SW480 (cell line): Measurements from ENCODE around the gene RABGGTB.
"Not testable (repeated sequence)": the region's sequence is repeated elsewhere in the genome, so short reads cannot be mapped to it uniquely, and the experiment has no call there.

Experiments
- DNase-seq: peaks from one replicate; pipeline ENCODE4 v3.0.0-alpha.2; 2016; ENCODE audit warnings: low spot score

The RABGGTB gene

DNA sequence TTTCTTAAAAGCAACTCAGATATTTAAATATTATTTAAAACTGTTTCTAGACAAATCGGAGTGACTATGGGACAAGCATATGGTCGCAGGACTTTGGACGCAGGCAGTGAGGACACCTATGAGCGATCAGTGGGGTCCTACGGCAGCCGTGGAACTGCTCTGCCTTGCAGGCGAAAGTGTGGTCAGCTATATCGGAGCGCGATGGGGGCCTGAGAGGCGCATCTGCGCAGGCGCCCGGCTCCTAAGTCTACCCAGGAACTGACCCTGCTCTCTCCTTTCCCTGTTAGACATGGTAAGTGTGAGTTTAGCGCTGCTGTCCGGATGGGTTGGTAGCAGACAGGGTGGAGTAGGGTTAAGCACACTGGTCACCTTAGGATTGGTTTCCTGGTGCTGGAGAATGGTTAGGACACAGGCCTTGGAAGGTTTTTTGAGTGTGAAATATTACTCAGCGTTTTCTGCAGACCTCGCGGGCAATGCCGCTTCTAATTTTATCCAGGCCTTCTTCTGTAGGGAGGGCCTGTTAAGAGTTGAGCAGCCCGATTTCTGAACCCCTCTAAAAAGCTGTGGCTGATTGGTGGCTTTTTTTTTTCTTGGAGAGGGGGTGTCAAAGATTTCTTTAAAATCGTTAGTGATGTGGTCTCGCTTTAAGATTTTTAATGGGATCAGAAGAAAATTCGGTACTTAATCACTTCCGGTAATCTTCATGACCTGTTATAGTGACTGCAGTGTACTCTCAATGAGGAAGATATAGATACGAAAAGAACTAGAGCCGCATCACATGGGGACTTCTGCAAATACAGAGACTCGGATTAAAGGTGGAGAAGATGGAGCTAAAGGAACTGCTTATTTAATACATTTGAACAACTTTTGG lies at the start of gene RABGGTB:
TSS of gene RABGGTB (plus strand) at position 274 of the 871 bp plus-strand sequence. CDS start at position 290, 16 bp downstream.
- peak; percentile 94 for DNase-seq

DNA sequence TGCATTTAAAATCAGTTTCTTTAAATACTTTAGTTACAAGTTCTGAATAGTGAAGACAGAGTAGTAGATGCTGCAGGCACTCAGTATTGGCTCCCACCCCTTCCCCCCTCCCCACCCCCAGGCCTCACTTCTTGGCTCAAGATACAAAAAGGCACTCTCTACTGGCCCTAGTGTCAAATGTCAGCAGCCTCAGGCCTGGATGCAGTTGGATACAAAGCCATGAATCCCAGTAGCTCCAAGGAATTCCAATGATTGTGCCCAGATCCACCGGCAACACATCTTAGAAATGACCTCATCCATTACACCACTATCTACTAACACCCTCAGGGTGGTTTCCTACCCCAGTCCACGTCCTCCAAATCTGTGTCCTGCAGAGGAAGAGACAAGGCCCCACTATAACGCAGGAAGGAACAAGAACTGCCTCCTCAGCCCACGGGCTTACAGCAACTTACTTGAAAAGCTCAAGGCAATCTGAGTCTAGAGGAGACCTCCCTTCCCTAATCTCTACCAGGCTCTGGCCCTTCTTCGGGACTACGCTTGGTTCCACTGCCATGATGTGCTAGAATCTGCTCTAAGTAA lies 43.9 kb upstream of the RABGGTB start:
- DNase-seq, result no peak

DNA sequence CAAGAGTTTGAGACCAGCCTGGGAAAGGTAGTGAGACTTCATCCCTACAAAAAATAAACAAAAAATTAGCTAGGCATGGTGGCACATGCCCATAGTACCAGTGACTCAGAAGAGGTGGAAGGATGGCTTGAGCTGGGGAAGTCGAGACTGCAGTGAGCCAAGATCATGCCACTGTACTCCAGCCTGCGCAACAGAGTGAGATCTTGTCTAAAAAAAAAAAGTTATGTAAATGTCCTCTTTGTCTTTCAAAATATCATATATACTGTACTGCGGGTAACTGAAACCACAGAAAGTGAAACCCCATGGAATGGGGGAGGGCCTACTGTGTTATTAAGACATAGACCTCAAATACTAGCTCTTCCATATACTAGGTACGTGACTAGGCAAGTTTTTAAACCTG lies 40.8 kb upstream of the RABGGTB start:
- no peak for DNase-seq

- DNase-seq, result not testable (repeated sequence)
These were observed 28.8 kb upstream of the RABGGTB start for GRCh38 chr1:75757210-75757609.

DNA sequence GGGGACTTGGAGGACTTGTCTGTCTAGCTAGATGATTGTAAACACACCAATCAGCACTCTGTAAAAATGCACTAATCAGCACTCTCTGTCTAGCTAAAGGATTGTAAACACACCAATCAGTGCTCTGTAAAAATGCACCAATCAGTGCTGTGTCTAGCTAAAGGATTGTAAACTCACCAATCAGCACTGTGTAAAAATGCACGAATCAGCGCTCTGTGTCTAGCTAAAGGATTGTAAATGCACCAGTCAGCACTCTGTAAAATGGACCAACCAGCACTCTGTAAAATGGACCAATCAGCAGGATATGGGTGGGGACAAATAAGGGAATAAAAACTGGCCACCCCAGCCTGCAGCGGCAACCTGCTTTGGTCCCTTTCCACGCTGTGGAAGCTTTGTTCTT lies 27.5 kb upstream of the RABGGTB start:
- DNase-seq, result not testable (repeated sequence)

DNA sequence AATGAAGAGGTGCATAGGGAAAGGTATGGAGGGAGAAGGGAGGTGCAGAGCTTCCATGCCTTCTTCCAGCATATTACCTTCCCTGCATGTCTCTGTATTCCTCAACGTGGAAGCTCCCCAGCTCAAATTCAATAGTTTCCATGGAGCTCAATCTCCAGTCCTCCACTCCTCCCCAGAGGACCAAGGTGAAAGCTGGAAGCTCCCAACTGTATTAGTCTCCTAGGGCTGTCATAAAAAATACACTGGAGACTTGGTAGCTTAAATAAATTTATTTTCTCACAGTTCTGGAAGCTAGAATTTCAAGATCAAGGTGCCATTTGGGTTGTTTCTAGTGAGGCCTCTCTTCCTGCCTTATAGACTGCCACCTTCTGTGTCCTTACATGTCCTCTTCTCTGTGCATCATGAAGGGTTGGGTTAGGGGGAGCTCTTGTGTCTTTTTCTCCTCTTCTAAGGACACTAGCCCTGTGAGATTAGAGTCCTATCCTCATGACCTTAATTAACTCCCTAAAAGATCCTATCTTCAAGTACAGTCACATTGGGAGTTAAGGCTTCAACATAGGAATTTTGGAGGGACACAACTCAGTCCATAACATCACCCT lies 21.9 kb upstream of the RABGGTB start:
- DNase-seq, result no peak

DNA sequence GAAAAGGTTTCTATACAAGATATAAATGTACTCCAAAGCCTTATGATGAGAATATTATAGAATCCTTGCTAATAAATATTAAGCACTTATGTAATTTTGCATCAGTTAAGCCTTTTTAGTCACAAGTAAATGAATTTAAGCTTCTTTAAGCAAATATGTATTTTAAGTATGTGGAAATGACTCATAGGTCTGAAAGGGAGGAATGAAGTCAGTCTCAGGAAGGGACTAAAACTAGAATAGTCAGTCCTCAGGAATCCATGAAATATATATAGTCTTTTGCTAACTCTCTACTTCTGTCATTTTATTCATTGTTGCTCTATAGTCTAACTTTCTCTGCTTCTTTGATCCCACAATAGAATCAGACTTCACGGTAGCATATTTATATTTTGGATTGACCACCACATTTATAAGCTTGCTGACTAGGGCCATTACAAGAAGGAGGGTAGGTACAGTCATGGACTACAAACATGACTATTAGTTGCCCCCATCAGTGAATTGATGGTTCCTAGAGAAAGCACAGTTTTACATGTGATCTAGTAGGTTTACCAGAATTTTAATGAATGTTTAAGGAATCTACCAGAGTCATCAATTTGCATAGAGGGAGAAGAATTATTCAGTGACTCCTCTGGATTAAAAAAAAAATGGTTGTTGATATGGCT lies 20.2 kb upstream of the RABGGTB start:
- DNase-seq, result no peak

DNA sequence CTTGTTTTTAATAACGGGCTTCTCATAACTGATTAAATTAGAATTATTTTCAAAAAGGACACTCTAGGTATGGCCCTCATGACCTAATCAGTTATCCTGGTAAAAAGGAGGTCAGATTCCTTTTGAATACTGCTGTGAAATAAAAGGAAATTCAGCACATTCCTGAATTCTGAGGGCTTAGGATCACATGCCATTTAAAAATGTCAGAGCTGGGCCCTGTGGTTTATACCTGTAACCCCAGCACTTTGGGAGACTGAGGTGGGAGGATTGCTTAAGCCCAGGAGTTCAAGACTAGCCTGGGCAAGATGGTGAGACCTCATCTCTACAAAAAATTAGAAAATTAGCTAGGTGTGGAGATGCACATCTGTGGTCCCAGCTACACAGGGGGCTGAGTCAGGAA lies 18.0 kb upstream of the RABGGTB start:
- DNase-seq, result no peak

- DNase-seq, result no peak
These were observed 15.3 kb upstream of the RABGGTB start for GRCh38 chr1:75770761-75771160.

- no peak for DNase-seq
These were observed 14.1 kb upstream of the RABGGTB start for GRCh38 chr1:75771978-75772377.

GRCh38 chr1:75777812-75778211 lies 8.2 kb upstream of the RABGGTB start:
- DNase-seq, result not testable (repeated sequence)

DNA sequence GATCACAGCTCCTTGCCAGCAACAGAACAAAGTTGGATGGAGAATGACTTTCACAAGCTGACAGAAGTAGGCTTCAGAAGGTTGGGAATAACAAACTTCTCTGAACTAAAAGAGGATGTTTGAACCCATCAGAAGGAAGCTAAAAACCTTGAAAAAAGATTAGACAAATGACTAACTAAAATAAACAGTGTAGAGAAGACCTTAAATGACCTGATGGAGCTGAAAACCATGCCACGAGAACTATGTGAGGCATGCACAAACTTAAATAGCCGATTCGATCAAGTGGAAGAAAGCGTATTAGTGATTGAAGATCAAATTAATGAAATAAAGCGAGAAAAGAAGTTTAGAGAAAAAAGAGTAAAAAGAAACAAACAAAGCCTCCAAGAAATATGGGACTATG lies 7.4 kb upstream of the RABGGTB start:
- DNase-seq, result not testable (repeated sequence)

DNA sequence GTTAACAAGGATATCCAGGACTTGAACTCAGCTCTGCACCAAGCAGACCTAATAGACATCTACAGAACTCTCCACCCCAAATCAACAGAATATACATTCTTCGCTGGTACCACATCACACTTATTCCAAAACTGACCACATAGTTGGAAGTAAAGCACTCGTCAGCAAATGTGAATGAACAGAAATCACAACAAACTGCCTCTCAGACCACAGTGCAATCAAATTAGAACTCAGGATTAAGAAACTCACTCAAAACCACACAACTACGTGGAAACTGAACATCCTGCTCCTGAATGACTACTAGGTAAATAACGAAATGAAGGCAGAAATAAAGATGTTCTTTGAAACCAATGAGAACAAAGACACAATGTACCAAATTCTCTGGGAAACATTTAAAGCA lies 5.9 kb upstream of the RABGGTB start:
- DNase-seq, result not testable (repeated sequence)

GRCh38 chr1:75783920-75784319 lies 2.1 kb upstream of the RABGGTB start:
- DNase-seq, result not testable (repeated sequence)

DNA sequence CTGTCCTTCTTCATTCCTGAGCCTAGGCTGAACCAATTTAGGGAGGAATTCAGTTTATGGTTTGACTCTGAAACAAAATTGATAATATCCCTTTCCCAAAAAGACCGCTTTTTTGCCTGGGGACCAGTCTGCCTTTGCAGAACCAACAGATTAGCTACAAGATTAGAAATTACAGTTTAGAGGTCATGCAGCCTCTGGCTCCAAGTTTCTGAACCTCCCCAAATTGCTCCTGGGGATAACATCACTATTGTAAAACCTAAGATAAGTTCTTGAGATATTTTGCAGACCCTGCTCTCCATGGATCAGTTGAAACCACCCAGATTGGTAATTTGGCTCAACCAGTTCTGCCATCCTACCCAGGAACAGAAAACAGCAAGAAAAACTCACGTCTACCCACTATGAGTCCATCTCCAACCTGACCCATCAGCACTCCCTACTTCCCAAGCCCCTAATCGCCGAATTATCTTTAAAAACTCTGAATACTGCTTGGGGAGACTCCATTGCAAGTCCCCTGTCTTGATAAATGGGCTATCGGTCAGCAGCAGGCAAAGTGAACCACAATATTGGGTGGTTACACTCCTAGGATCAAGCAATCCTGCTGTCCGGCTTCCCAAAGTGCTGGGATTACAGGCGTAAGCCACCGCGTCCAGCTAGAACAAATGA lies 605 bp upstream of the RABGGTB start:
- DNase-seq, result no peak

- no peak for DNase-seq
These were observed 941 bp downstream of the RABGGTB start for GRCh38 chr1:75786901-75787493.

GRCh38 chr1:75787524-75787923 lies 1.5 kb downstream of the RABGGTB start:
- no peak for DNase-seq

DNA sequence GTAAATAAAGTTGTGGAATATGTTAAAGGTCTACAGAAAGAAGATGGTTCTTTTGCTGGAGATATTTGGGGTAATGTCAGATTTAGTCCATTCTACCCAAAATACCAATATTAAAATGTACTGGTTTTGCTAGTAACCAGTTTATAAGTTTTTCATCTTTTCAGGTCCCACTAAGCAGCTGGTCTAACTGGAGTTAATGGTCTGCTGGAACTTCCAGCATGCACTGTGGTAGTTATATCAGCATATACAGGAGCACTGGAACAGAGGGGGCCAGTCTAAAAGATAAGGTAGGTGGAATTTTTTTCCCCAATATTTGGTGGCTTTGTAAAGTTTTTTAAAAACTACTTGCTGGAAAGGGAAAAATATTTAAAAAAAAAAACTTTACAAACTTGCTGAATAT lies 3.9 kb downstream of the RABGGTB start:
- no peak for DNase-seq

GRCh38 chr1:75791022-75791421 lies 5.0 kb downstream of the RABGGTB start:
- peak; percentile 11 for DNase-seq

- DNase-seq, result no peak
These were observed 6.0 kb downstream of the RABGGTB start for GRCh38 chr1:75792091-75792490.

GRCh38 chr1:75794382-75794781 lies 8.3 kb downstream of the RABGGTB start:
- no peak for DNase-seq
